IMR-90 (cell line): ENCODE data around the gene CALML3. TPM values are rescaled to one million over a fixed set of nuclear protein-coding genes. Genes with fewer than 3 reads are reported as not detected.

Source experiments
- ATAC-seq: fragments of 200-7000 bp; cut with Tn5 transposase; 2 replicates; pipeline ENCODE4 v1.9.1; 2020; ENCODE audit warnings: low read depth, mild to moderate bottlenecking, moderate library complexity
- BruUV-seq: library from RNA; stranded (reverse); fragments of 400-500 nt; replicated peaks from 2 replicates; lab custom pipeline; 2021; lab: Mats Ljungman, UMichigan
- CTCF ChIA-PET: fragments of 300-600 bp; formaldehyde crosslinking; extraction: SDS; loops from one replicate; lab custom pipeline; 2021; ENCODE audit warnings: antibody characterized with exemption; lab: Yijun Ruan, JAX
- POLR2A ChIA-PET: fragments of 300-600 bp; sonication (Branson Sonifier 250); formaldehyde crosslinking; loops from one replicate; lab custom pipeline; 2022; ENCODE audit warnings: antibody characterized with exemption; ENCODE audit not compliant: unreplicated experiment; lab: Charles Lee
- DNase-seq: peaks from one replicate; pipeline ENCODE4 v3.0.0; 2013
- H2AFZ ChIP-seq: replicated peaks from 2 replicates; pipeline ENCODE3; 2013; ENCODE audit warnings: low read length, mild to moderate bottlenecking; ENCODE audit not compliant: poor library complexity
- H2AK5ac ChIP-seq: 2 replicates; pipeline ENCODE4 v1.6.1; 2013; ENCODE audit warnings: low read depth, low read length, inconsistent platforms
- H2AK9ac ChIP-seq: replicated peaks from 2 replicates; pipeline ENCODE3; 2013; ENCODE audit warnings: mild to moderate bottlenecking, low read depth, low read length, moderate library complexity; ENCODE audit not compliant: poor library complexity
- H2BK120ac ChIP-seq: 2 replicates; pipeline ENCODE4 v1.6.1; 2013; ENCODE audit warnings: low read depth, low read length, inconsistent platforms
- H2BK15ac ChIP-seq: 3 replicates; pipeline ENCODE4 v1.6.1; 2013; ENCODE audit warnings: low read depth, low read length, inconsistent platforms
- H2BK20ac ChIP-seq: 2 replicates; pipeline ENCODE4 v1.6.1; 2013; ENCODE audit warnings: low read depth, mild to moderate bottlenecking, inconsistent platforms, low read length, moderate library complexity
- H2BK5ac ChIP-seq: 2 replicates; pipeline ENCODE4 v1.6.1; 2013; ENCODE audit warnings: mild to moderate bottlenecking, low read depth, low read length, inconsistent platforms; ENCODE audit not compliant: poor library complexity, severe bottlenecking
- H3K14ac ChIP-seq: replicated peaks from 2 replicates; pipeline ENCODE4 v1.6.1; 2013; ENCODE audit warnings: low read depth, low read length, inconsistent platforms
- H3K18ac ChIP-seq: 2 replicates; pipeline ENCODE4 v1.6.1; 2013; ENCODE audit warnings: low read depth, low read length, control low read depth
- H3K23ac ChIP-seq: 2 replicates; pipeline ENCODE4 v1.6.1; 2013; ENCODE audit warnings: low read depth, low read length, inconsistent platforms
- H3K27ac ChIP-seq: 2 replicates; pipeline ENCODE4 v1.5.1; 2013; ENCODE audit warnings: mild to moderate bottlenecking, control low read depth, low read length; ENCODE audit not compliant: insufficient read depth
- H3K27me3 ChIP-seq: 2 replicates; pipeline ENCODE4 v1.6.1; 2013; ENCODE audit warnings: low read length; ENCODE audit not compliant: control insufficient read depth, insufficient read depth
- H3K36me3 ChIP-seq: 2 replicates; pipeline ENCODE4 v1.6.1; 2013; ENCODE audit warnings: low read length, mixed read lengths; ENCODE audit not compliant: control insufficient read depth, insufficient read depth
- H3K4ac ChIP-seq: 2 replicates; pipeline ENCODE4 v1.6.1; 2013; ENCODE audit warnings: low read depth, low read length, inconsistent platforms
- H3K4me1 ChIP-seq: 2 replicates; pipeline ENCODE4 v1.6.1; 2013; ENCODE audit warnings: low read length, mixed read lengths; ENCODE audit not compliant: control insufficient read depth, insufficient read depth
- H3K4me2 ChIP-seq: 2 replicates; pipeline ENCODE4 v1.6.1; 2013; ENCODE audit warnings: low read depth, mild to moderate bottlenecking, control low read depth, low read length, moderate library complexity
- H3K4me3 ChIP-seq: 2 replicates; pipeline ENCODE4 v1.5.1; 2013; ENCODE audit warnings: low read depth, mild to moderate bottlenecking, control low read depth, low read length, moderate library complexity; ENCODE audit not compliant: insufficient read depth
- H3K56ac ChIP-seq: 2 replicates; pipeline ENCODE4 v1.6.1; 2013; ENCODE audit warnings: low read length, inconsistent platforms; ENCODE audit not compliant: insufficient read depth; ENCODE audit errors: extremely low read depth
- H3K79me1 ChIP-seq, 2 experiments: 2 replicates each; pipeline ENCODE4 v1.6.1; 2013; ENCODE audit warnings: low read length in 2 of 2, inconsistent platforms in 1 of 2, low read depth in 1 of 2
- H3K9ac ChIP-seq: 2 replicates; pipeline ENCODE4 v1.6.1; 2013; ENCODE audit warnings: low read depth, low read length, control low read depth
- H3K9me1 ChIP-seq: 2 replicates; pipeline ENCODE4 v1.6.1; 2013; ENCODE audit warnings: low read length, inconsistent platforms; ENCODE audit not compliant: insufficient read depth
- H3K9me3 ChIP-seq: 2 replicates; pipeline ENCODE4 v1.6.1; 2013; ENCODE audit warnings: low read length; ENCODE audit not compliant: control insufficient read depth, insufficient read depth
- H4K20me1 ChIP-seq: 2 replicates; pipeline ENCODE4 v1.6.1; 2013; ENCODE audit warnings: low read length, inconsistent platforms; ENCODE audit not compliant: insufficient read depth
- H4K5ac ChIP-seq: 2 replicates; pipeline ENCODE4 v1.6.1; 2013; ENCODE audit warnings: mild to moderate bottlenecking, low read depth, low read length, control low read depth
- H4K8ac ChIP-seq, 2 experiments: 2 replicates each; pipeline ENCODE4 v1.6.1; 2013; ENCODE audit warnings: low read depth in 2 of 2, low read length in 2 of 2, control low read depth in 1 of 2, inconsistent platforms in 1 of 2
- H4K91ac ChIP-seq: 2 replicates; pipeline ENCODE4 v1.6.1; 2013; ENCODE audit warnings: low read depth, low read length, inconsistent platforms; ENCODE audit not compliant: insufficient read depth
- MAZ ChIP-seq: IDR thresholded peaks from 2 replicates; pipeline ENCODE4 v1.6.1; 2012; ENCODE audit warnings: low read depth, mild to moderate bottlenecking, low read length, improper control_type of control experiment, moderate library complexity, borderline replicate concordance
- WGBS, 2 experiments: methylation state at CpG; one replicate each; pipeline versions ENCODE4 v1.1.5 to v1.1.7; 2013; ENCODE audit warnings: missing lambda C conversion rate in 2 of 2; ENCODE audit not compliant: insufficient read length in 1 of 2; ENCODE audit errors: extremely low coverage in 2 of 2; 5-methylcytosine and 5-hydroxymethylcytosine counted together
- dilution Hi-C: fragments of 300-500 bp; cut with HindIII; formaldehyde crosslinking; loops from one replicate; pipeline ENCODE4 v1.14.3; 2018; ENCODE audit warnings: low sequenced_read_pairs; ENCODE audit not compliant: unreplicated experiment
- in situ Hi-C: fragments of 300-500 bp; cut with MboI; formaldehyde crosslinking; loops from 3 replicates; pipeline ENCODE4 v1.14.3; 2019; ENCODE audit warnings: low sequenced_read_pairs, inconsistent platforms, mixed read lengths
- intact Hi-C: fragments of 100-400 bp; cut with micrococcal nuclease; formaldehyde crosslinking; loops from 2 replicates; pipeline ENCODE4 v1.10.0; 2022
- polyA plus RNA-seq, 3 experiments: library from polyadenylated mRNA; depleted of rRNA; stranded (reverse); fragments of >200 nt; gene quantifications; 2 replicates each; pipeline ENCODE4 v1.2.3, GENCODE V29; 2012; ENCODE audit warnings: low replicate concordance in 1 of 3
- total RNA-seq: library from RNA; depleted of rRNA; stranded (reverse); fragments of >200 nt; gene quantifications from 2 replicates; pipeline ENCODE4 v1.2.3, GENCODE V29; 2012

Gene CALML3
- total and polyA plus RNA-seq, 2 of the 4 experiments (the other 2 are of a cell fraction): not detected

- Histone ChIP-seq H2AK9ac (no peak overlapping the region), H3K23ac (no peak overlapping the region), H4K91ac (no peak overlapping the region), H4K5ac (no peak overlapping the region), H3K27ac (no peak overlapping the region), H4K8ac (peak overlapping the region in 1 of 2 experiments; percentile 45; a peak in 2 of 4 replicates), H3K4me1 (peaks cover 40% of the 10 kb centered on the region), H3K4ac (peak overlapping the region; percentile 77; the same call in 1 of the 2 replicates), H2AFZ (peak overlapping the region; percentile 23), H2BK20ac (peak overlapping the region; percentile 33; the same call in 1 of the 2 replicates), H2AK5ac (peak overlapping the region; percentile 90; the same call in 1 of the 2 replicates), H2BK120ac (peak overlapping the region; percentile 46; the same call in 1 of the 2 replicates), H3K4me2 (no peak overlapping the region), H3K9me3 (peaks cover 7% of the 10 kb centered on the region; the same call in 1 of the 2 replicates), H3K27me3 (no peaks in the 10 kb centered on the region), H3K9ac (no peak overlapping the region), H3K14ac (peak overlapping the region; percentile 83), H2BK5ac (no peak overlapping the region), H3K56ac (no peak overlapping the region), H3K36me3 (no peaks in the 10 kb centered on the region), H3K18ac (peak overlapping the region; percentile 9; the same call in 1 of the 2 replicates), H3K4me3 (no peak overlapping the region), H4K20me1 (no peaks in the 10 kb centered on the region), H3K79me1 (peaks cover 0 to 20% of the 10 kb centered on the region in 2 experiments; a peak in 2 of 4 replicates), H3K9me1 (peaks cover 30% of the 10 kb centered on the region), H2BK15ac (peak overlapping the region; percentile 83; the same call in 2 of the 3 replicates)
- no peak for ATAC-seq
- no TSS peak for BruUV-seq
- intact Hi-C loops (no loop called here), dilution Hi-C loops (no loop called here), in situ Hi-C loops (no loop called here)
- TF ChIP-seq MAZ: no peak
- DNase-seq: no peak
- ChIA-PET POLR2A (no interaction called here), CTCF (no interaction called here)
- WGBS, 2 experiments: 80% methylated on average over 1 of the region's 6 CpGs; no CpG with 5 or more reads in 1 of the 2 experiments
These were observed 19.6 kb downstream of the CALML3 start for GRCh38 chr10:5544216-5544805.
